Stimulated activated naive CD8-positive, alpha-beta T cell treated with anti-CD3 and anti-CD28 coated beads, Interleukin-15, Interleukin-2, amounts not matched to agents 100 ng/mL and 50 ng/mL, for 24 hours (primary cell): ENCODE measurements around the gene HOXD10.
A peak's percentile ranks its signal among the peaks of the same experiment; 100 is the strongest.

Source experiments
- H3K27ac Mint-ChIP-seq: one replicate; pipeline ENCODE4 v1.8.0; 2021; ENCODE audit warnings: mild to moderate bottlenecking, mixed read lengths
- H3K27me3 Mint-ChIP-seq: one replicate; pipeline ENCODE4 v1.8.0; 2021; ENCODE audit warnings: mixed read lengths
- H3K36me3 Mint-ChIP-seq: one replicate; pipeline ENCODE4 v1.8.0; 2021; ENCODE audit warnings: low read depth, mixed read lengths
- H3K4me1 Mint-ChIP-seq: one replicate; pipeline ENCODE4 v1.8.0; 2021; ENCODE audit warnings: low read depth, mixed read lengths
- H3K4me3 Mint-ChIP-seq: one replicate; pipeline ENCODE4 v1.8.0; 2021; ENCODE audit warnings: mild to moderate bottlenecking, mixed read lengths
- H3K9me3 Mint-ChIP-seq: one replicate; pipeline ENCODE4 v1.8.0; 2021; ENCODE audit warnings: mixed read lengths

Gene HOXD10

DNA sequence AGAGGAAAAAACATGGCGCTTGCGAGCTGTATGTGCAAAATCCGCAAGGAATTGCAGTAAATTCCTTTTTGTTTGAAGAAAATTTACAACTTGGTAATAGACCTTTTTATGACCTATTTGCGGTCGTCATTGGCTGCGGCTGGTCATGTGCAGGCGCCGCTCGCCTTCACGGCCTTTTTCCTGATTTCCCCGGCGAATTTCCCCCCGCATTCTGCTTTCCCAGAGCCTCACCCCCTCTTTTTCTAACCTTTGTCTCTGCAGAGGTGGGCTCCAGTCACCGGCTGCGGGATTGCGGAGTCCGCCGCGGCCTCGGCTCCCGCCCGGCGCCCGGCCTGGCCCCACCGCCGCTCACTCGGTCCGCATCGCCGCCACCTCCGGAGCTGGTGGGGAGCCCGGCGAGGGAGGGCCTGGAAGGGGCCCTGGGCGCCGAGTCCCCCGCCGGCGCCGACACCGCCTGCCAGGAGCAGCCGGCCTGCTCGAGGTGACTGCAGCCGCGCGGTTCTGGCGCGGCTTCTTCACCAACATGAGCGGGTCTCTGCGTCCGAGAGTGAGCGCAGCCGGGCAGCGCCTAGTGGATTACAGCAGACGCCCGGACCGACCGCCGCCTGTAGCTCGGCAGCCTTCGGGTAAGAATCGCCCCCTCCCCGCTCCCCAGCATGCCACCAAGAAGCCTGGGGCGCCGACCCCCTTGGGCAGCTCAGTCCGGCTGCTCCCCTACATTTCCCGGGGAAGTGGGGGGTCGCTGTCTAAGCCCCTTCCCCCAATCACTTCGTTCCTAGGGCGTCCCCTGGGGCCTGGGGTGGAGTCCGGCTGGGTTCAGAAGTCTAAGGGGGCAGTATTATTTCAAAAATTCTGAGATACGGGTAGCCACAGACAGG is 20.0 kb downstream of the HOXD10 start:
- Mint-ChIP-seq H3K4me3 (no peak overlapping the region), H3K4me1 (peaks cover 34% of the 10 kb centered on the region), H3K9me3 (no peaks in the 10 kb centered on the region), H3K27ac (no peak overlapping the region), H3K36me3 (peaks cover 4% of the 10 kb centered on the region), H3K27me3 (peaks cover 90% of the 10 kb centered on the region)

DNA sequence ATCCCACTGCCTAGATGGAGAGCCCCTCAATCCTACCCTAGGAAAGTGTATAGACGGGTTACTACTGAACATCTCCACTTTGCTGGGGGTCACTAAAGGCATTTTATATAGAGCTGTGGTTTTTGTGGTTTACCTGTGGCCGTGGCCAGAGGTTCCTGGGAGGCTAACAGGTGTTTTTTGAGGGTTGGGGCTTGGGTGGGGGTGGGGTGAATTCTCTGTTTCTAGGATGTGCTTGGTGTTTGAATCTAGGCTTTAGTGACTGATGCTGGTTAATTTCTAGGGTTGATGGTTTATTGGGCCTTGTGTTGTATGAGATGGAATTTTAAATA is 20.6 kb downstream of the HOXD10 start:
- H3K27me3 Mint-ChIP-seq: peaks cover 90% of the 10 kb centered on the region

DNA sequence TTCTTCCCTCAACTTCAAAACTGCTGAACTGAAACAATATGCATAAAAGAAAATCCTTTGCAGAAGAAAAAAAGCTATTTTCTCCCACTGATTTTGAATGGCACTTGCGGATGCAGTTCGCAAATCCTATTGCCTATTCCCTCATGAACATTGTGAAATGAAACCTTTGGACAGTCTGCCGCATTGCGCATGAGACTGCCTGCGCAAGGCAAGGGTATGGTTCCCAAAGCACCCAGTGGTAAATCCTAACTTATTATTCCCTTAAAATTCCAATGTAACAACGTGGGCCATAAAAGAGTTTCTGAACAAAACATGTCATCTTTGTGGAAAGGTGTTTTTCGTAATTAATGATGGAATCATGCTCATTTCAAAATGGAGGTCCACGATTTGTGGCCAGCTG is 21.3 kb downstream of the HOXD10 start:
- Mint-ChIP-seq H3K9me3 (no peaks in the 10 kb centered on the region), H3K4me1 (peaks cover 26% of the 10 kb centered on the region), H3K27ac (no peak overlapping the region), H3K27me3 (peaks cover 86% of the 10 kb centered on the region), H3K36me3 (peaks cover 4% of the 10 kb centered on the region), H3K4me3 (no peak overlapping the region)

More for the DNA sequence above, 20.6 kb downstream of the HOXD10 start:
- Mint-ChIP-seq H3K4me1 (peaks cover 29% of the 10 kb centered on the region), H3K4me3 (no peak overlapping the region), H3K27ac (no peak overlapping the region), H3K9me3 (no peaks in the 10 kb centered on the region), H3K36me3 (peaks cover 4% of the 10 kb centered on the region)

DNA sequence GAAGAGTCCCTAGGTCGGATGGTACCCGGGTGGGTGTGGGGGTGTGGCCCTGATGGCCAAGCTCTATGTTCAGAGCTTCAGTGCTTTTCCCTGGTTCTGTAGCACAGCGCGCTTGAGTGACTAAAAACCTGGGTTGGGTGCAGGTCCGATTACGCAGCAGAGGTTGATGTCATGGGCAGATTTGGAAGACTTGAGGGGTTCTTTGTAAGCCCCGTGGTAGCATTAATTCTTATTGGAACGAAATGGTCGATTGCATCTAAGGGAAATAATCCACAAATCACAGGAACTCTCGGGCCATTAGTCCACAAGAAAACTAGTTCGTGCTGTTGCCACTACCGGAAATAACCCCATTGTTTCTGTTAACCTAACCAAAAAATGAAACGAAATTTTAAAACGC is 21.9 kb downstream of the HOXD10 start:
- peaks cover 4% of the 10 kb centered on the region for H3K36me3 Mint-ChIP-seq
- H3K9me3 Mint-ChIP-seq: no peaks in the 10 kb centered on the region
- H3K4me1 Mint-ChIP-seq: peaks cover 26% of the 10 kb centered on the region
- peaks cover 86% of the 10 kb centered on the region for H3K27me3 Mint-ChIP-seq
- H3K4me3 Mint-ChIP-seq: no peak overlapping the region
- H3K27ac Mint-ChIP-seq: peak overlapping the region; percentile 7

DNA sequence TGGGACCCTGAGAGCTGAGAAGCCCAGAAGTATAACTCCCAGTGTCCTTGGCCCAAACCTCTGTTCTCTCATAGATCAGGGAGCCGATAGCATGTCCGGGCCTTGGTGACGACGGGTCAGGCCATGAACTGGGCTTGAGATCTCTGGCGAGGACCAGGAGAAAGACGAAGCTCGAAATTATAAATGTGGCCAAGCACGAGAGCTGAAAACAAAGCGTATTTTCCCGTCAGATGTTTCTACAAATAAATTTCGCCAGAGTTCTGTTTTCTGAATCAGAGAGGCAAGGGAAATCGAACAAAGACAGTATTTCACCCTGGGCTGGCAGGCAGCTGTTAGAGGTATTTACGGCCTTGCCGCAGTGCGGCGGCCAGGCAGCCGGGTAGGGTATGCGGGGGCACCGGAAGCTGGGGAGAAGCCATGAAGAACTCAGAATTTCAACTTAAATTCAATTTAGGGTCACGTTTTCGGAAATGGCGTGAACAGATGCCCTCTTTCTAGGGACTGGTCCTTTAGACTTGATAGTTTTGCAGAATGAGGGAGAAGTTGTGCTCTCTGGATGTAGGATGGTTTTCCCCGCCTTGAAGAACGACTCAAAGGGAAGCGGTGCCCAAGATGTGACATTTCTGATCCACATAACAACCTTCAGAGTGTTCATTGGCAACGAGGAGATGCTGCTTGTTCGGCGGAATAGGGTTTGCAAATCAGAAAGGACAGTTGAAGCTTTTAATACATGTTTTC is 22.5 kb downstream of the HOXD10 start:
- Mint-ChIP-seq H3K4me1 (peaks cover 26% of the 10 kb centered on the region), H3K9me3 (no peaks in the 10 kb centered on the region), H3K4me3 (peak overlapping the region; percentile 49), H3K36me3 (peaks cover 4% of the 10 kb centered on the region), H3K27ac (no peak overlapping the region), H3K27me3 (peaks cover 86% of the 10 kb centered on the region)

DNA sequence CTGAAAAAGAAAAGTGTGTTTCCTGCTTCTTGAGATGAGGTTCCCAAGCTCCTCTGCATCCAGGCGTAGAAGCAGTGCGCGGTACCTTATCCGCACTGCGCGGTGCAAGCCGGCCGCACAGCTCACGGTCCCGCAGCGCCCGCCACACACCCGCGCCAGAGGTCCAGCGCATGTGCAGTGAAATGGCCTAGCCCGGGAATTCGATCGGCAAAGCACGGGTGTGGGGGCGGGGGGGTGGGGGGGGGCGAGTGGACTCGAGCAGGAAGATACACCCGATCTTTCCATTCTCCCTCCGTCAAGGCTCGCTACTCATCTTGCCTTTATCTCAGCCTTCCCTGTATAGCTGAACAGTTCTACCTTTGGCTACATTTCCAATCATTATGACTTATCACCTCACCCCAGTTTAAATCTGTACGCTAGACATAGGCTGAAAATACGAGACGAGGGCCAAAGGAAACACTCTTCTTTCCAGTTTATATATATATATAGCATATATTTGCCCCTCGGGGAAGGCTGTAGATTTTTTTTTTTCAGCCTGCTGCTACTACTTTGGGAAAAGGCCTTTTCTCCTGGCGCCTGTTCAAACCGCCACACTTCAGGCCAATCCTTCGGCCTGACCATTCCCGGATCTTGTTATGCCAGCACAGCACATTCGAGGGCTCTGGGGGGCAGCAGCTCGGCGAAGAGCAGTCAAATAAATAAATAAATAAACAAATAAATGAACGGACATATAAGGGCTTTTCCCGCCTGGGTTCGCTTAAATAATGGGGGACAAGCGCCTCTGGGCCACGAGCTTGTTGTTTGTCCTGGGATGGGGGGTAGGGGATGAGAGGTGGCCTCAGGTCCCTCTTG is 23.3 kb downstream of the HOXD10 start:
- peaks cover 26% of the 10 kb centered on the region for H3K4me1 Mint-ChIP-seq
- H3K4me3 Mint-ChIP-seq: no peak overlapping the region
- no peak overlapping the region for H3K27ac Mint-ChIP-seq

GRCh38 chr2:176140513-176141317 is 24.1 kb downstream of the HOXD10 start:
- peak overlapping the region; percentile 45 for H3K27ac Mint-ChIP-seq
- H3K9me3 Mint-ChIP-seq: no peaks in the 10 kb centered on the region
- peaks cover 4% of the 10 kb centered on the region for H3K36me3 Mint-ChIP-seq
- H3K4me3 Mint-ChIP-seq: peak overlapping the region; percentile 45
- H3K4me1 Mint-ChIP-seq: peaks cover 21% of the 10 kb centered on the region
- H3K27me3 Mint-ChIP-seq: peaks cover 83% of the 10 kb centered on the region

More for the DNA sequence above, 23.3 kb downstream of the HOXD10 start:
- H3K27me3 Mint-ChIP-seq: peaks cover 84% of the 10 kb centered on the region
- peaks cover 4% of the 10 kb centered on the region for H3K36me3 Mint-ChIP-seq
- H3K9me3 Mint-ChIP-seq: no peaks in the 10 kb centered on the region

- Mint-ChIP-seq H3K4me3 (no peak overlapping the region), H3K4me1 (peaks cover 19% of the 10 kb centered on the region), H3K36me3 (peaks cover 4% of the 10 kb centered on the region), H3K27ac (no peak overlapping the region), H3K27me3 (peaks cover 88% of the 10 kb centered on the region), H3K9me3 (no peaks in the 10 kb centered on the region)
Observed at GRCh38 chr2:176142281-176142680, 25.7 kb downstream of the HOXD10 start.

- H3K27ac Mint-ChIP-seq: no peak overlapping the region
- H3K4me3 Mint-ChIP-seq: no peak overlapping the region
- peaks cover 9% of the 10 kb centered on the region for H3K4me1 Mint-ChIP-seq
- peaks cover 88% of the 10 kb centered on the region for H3K27me3 Mint-ChIP-seq
- H3K36me3 Mint-ChIP-seq: no peaks in the 10 kb centered on the region
- no peaks in the 10 kb centered on the region for H3K9me3 Mint-ChIP-seq
Observed at GRCh38 chr2:176145085-176145969, 28.7 kb downstream of the HOXD10 start.

GRCh38 chr2:176146101-176146500 is 29.5 kb downstream of the HOXD10 start:
- Mint-ChIP-seq H3K9me3 (no peaks in the 10 kb centered on the region), H3K4me1 (peaks cover 6% of the 10 kb centered on the region), H3K27ac (no peak overlapping the region), H3K36me3 (no peaks in the 10 kb centered on the region), H3K4me3 (no peak overlapping the region), H3K27me3 (peaks cover 93% of the 10 kb centered on the region)

- Mint-ChIP-seq H3K4me1 (peaks cover 3% of the 10 kb centered on the region), H3K9me3 (no peaks in the 10 kb centered on the region), H3K36me3 (no peaks in the 10 kb centered on the region), H3K27me3 (peaks cover 92% of the 10 kb centered on the region), H3K27ac (no peak overlapping the region), H3K4me3 (no peak overlapping the region)
Observed at GRCh38 chr2:176146645-176147044, 30.1 kb downstream of the HOXD10 start.

DNA sequence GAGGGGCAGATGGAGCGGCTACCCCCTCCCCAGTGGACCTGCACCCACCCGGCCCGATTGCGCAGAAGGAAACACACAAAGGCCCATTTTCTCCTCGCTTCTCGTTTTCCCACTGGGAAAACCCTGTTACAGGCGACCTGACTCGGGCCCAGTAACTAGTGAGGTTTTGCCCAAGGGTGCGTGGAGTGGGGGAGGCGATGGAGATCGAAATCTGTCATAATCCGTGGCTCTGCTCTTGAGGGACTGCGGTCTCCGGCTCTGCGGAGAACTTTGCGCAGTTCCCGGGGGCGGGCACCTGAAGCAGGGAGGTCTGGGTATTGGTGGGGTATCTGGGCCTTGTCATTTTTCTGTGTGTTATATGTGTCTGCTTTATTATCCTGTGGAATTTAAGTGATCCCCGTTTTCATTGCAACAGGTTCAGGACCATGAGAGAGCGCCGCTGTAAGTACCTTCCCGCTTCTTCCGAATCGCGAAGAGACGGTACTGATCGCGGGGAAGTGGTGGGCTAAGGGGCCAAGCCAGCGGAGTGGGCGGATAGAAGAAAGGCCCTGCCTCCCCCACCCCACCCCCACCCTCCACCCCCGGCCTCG is 30.7 kb downstream of the HOXD10 start:
- Mint-ChIP-seq H3K36me3 (no peaks in the 10 kb centered on the region), H3K9me3 (no peaks in the 10 kb centered on the region), H3K4me1 (peaks cover 3% of the 10 kb centered on the region), H3K27ac (no peak overlapping the region), H3K4me3 (no peak overlapping the region), H3K27me3 (peaks cover 86% of the 10 kb centered on the region)

DNA sequence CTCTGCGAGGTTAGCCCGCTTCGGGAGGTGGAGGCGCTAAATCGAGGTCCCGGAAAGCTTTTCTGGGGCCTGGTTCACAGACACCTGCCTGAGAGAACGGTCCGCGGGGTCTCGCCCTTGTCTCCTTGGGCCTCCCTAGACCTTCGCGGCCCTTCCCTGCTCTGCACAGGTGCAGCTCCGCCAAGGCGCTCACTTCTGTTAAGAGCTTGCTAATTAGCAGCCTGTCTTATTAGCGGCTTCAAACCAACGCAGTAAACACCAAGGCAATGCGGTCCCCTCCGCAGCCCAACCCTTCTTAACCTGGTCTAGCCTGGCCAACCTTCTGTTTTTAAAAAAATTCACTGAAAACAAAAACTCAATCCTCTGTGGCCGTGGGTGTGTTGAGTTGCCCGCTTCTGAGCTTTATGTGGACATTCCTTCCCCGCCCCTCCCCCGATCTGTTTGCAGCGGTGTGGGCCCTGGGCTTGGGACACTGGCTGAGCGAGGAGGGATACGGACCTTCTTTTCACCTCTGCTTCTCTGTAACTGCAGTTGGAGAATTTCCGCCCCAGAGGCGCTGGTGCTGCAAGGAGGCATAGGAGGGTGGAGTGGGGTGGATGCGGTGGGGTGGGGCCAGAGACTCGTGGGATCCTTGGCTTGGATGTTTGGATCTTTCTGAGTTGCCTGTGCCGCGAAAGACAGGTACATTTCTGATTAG is 31.4 kb downstream of the HOXD10 start:
- H3K4me3 Mint-ChIP-seq: no peak overlapping the region
- peaks cover 3% of the 10 kb centered on the region for H3K4me1 Mint-ChIP-seq
- no peaks in the 10 kb centered on the region for H3K9me3 Mint-ChIP-seq
- no peak overlapping the region for H3K27ac Mint-ChIP-seq
- peaks cover 88% of the 10 kb centered on the region for H3K27me3 Mint-ChIP-seq
- no peaks in the 10 kb centered on the region for H3K36me3 Mint-ChIP-seq
